Panc1 (cell line): ENCODE data around the gene LTF. TPM values are rescaled to one million over a fixed set of nuclear protein-coding genes. Genes with fewer than 3 reads are reported as not detected.

Experiments
- ATAC-seq: fragments of 200-7000 bp; cut with Tn5 transposase; 2 replicates; pipeline ENCODE4 v1.9.1; 2020; ENCODE audit warnings: mild to moderate bottlenecking, moderate library complexity
- BruUV-seq: library from RNA; stranded (reverse); fragments of 400-500 nt; replicated peaks from 2 replicates; lab custom pipeline; 2021; lab: Mats Ljungman, UMichigan
- CTCF ChIA-PET: fragments of 300-600 bp; sonication (Branson Sonifier 250); formaldehyde crosslinking; loops from one replicate; lab custom pipeline; 2022; ENCODE audit warnings: antibody characterized with exemption; lab: Charles Lee
- POLR2A ChIA-PET: fragments of 300-600 bp; sonication (Branson Sonifier 250); formaldehyde crosslinking; loops from one replicate; lab custom pipeline; 2022; ENCODE audit warnings: antibody characterized with exemption; lab: Charles Lee
- DNase-seq: peaks from one replicate; pipeline ENCODE4 v3.0.0-alpha.2; 2010; ENCODE audit warnings: low read depth, low spot score
- H3K27ac ChIP-seq: 2 replicates; pipeline ENCODE4 v1.5.1; 2011; ENCODE audit warnings: mild to moderate bottlenecking, low read length, inconsistent platforms
- H3K27me3 ChIP-seq: fragments of 200-500 bp; sonication (Bioruptor generic); 2 replicates; pipeline ENCODE4 v1.6.0; 2014; ENCODE audit warnings: low read length, inconsistent platforms; ENCODE audit not compliant: control insufficient read depth, insufficient read depth
- H3K36me3 ChIP-seq: fragments of 200-500 bp; sonication (Bioruptor generic); 2 replicates; pipeline ENCODE4 v1.5.1; 2014; ENCODE audit warnings: inconsistent platforms, mild to moderate bottlenecking, low read length, moderate library complexity; ENCODE audit not compliant: control insufficient read depth, insufficient read depth
- H3K4me1 ChIP-seq: 2 replicates; pipeline ENCODE4 v1.5.1; 2011; ENCODE audit warnings: inconsistent platforms, mild to moderate bottlenecking, low read length, moderate library complexity; ENCODE audit not compliant: control insufficient read depth, insufficient read depth
- H3K4me3 ChIP-seq, 2 experiments: 2 replicates each; pipeline ENCODE4 v1.5.1; 2011 to 2012; ENCODE audit warnings: low read depth in 2 of 2, low read length in 2 of 2, mild to moderate bottlenecking in 2 of 2, inconsistent platforms in 1 of 2, moderate library complexity in 1 of 2
- H3K9me3 ChIP-seq: fragments of 200-500 bp; sonication (Bioruptor generic); 2 replicates; pipeline ENCODE4 v1.5.1; 2014; ENCODE audit warnings: low read depth, mild to moderate bottlenecking, inconsistent platforms, low read length, moderate library complexity; ENCODE audit not compliant: control insufficient read depth, insufficient read depth
- CTCF ChIP-seq: fragments of 450-650 bp; IDR thresholded peaks from 2 replicates; pipeline ENCODE4 v1.5.1; 2017; ENCODE audit warnings: mild to moderate bottlenecking
- POLR2AphosphoS5 ChIP-seq: IDR thresholded peaks from 2 replicates; pipeline ENCODE4 v1.6.1; 2012; ENCODE audit warnings: mild to moderate bottlenecking, low read depth, low read length, moderate library complexity
- REST ChIP-seq, 2 experiments: IDR thresholded peaks; 2 replicates each; pipeline ENCODE4 v1.6.1; 2011 to 2012; ENCODE audit warnings: low read depth in 2 of 2, control low read depth in 1 of 2, low read length in 1 of 2, mild to moderate bottlenecking in 1 of 2, moderate library complexity in 1 of 2; ENCODE audit not compliant: insufficient read depth in 1 of 2
- SIN3A ChIP-seq: IDR thresholded peaks from 2 replicates; pipeline ENCODE4 v1.6.1; 2012; ENCODE audit warnings: low read depth, mild to moderate bottlenecking, low read length, moderate library complexity, borderline replicate concordance; ENCODE audit not compliant: insufficient read depth
- TCF7L2 ChIP-seq: IDR thresholded peaks from 2 replicates; pipeline ENCODE4 v1.6.1; 2011; ENCODE audit warnings: mild to moderate bottlenecking, low read depth, low read length, inconsistent platforms
- in situ Hi-C: cut with HindIII; loops from 2 replicates; pipeline ENCODE4 v1.10.0; 2016; ENCODE audit warnings: low sequenced_read_pairs, low pct_unique_long_range_greater_than_20kb
- intact Hi-C: fragments of 100-400 bp; cut with micrococcal nuclease; formaldehyde crosslinking; loops from one replicate; pipeline ENCODE4 v1.10.0; 2022; ENCODE audit not compliant: unreplicated experiment
- total RNA-seq: library from RNA; stranded (reverse); gene quantifications from one replicate; pipeline ENCODE4 v1.2.1, GENCODE V29; 2021; ENCODE audit not compliant: unreplicated experiment

LTF gene
- total RNA-seq, 1 experiment from 2014 or later = not detected

GRCh38 chr3:46429671-46430070 lies 35.0 kb downstream of the LTF start:
- no peaks in the 10 kb centered on the region for H3K36me3 ChIP-seq
- no peak overlapping the region for H3K4me3 ChIP-seq
- TF ChIP-seq POLR2AphosphoS5 = no peak
- TF ChIP-seq CTCF = no peak
- no peak for TF ChIP-seq TCF7L2
- no peaks in the 10 kb centered on the region for H3K9me3 ChIP-seq
- in situ Hi-C loops (no loop called here), intact Hi-C loops (no loop called here)
- H3K4me1 ChIP-seq = no peaks in the 10 kb centered on the region
- no TSS peak for BruUV-seq
- ATAC-seq = no peak
- H3K27me3 ChIP-seq = no peaks in the 10 kb centered on the region
- CTCF ChIA-PET = no interaction called here
- H3K27ac ChIP-seq = no peak overlapping the region
- no peak for DNase-seq
- POLR2A ChIA-PET = no interaction called here

GRCh38 chr3:46429250-46429649 lies 35.5 kb downstream of the LTF start:
- Histone ChIP-seq H3K4me3 (no peak overlapping the region), H3K9me3 (no peaks in the 10 kb centered on the region), H3K27ac (no peak overlapping the region), H3K27me3 (no peaks in the 10 kb centered on the region), H3K36me3 (no peaks in the 10 kb centered on the region), H3K4me1 (no peaks in the 10 kb centered on the region)
- ChIA-PET POLR2A (no interaction called here), CTCF (no interaction called here)
- TF ChIP-seq CTCF (no peak), POLR2AphosphoS5 (no peak), REST (IDR thresholded peaks at IDR 0.05; ENCODE audit: insufficient read depth in 1 of 2, low read depth in 2 of 2, low read length in 1 of 2) (no peak), TCF7L2 (no peak), SIN3A (no peak)
- BruUV-seq = no TSS peak
- in situ Hi-C loops (no loop called here), intact Hi-C loops (no loop called here)
- no peak for ATAC-seq
- no peak for DNase-seq
